ENCODE results near the gene EFL1. TPM values are rescaled to one million over a fixed set of nuclear protein-coding genes. Genes with fewer than 3 reads are reported as not detected.
"Not testable (repeated sequence)": the region's sequence is repeated elsewhere in the genome, so short reads cannot be mapped to it uniquely, and the experiment has no call there.

Gene EFL1
- polyA plus RNA-seq, 1 donor from 2014 or later: 17.4 TPM

DNA sequence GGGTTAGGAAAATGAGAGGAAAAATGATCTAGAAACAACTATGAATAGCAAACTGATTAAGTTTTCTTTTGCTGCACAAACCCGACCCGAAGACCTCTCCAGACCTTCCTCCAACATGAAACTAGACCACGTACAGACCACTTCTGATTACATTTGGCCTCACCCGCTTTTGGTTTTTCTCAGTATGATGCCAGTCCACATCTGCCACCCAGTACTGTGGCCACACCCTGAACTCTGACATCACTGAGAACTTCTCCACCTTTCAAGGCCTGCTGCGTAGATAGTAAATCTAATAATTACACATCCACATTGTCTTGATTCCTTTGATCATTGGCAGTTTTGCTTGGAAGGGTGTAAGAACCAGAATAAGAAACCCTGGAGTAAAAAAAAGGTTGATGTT lies 16.6 kb downstream of the EFL1 start:
- H3K9me3 Mint-ChIP-seq, H3K27ac Mint-ChIP-seq, H3K4me3 Mint-ChIP-seq, H3K36me3 Mint-ChIP-seq, H3K27me3 Mint-ChIP-seq: not testable (repeated sequence)
- peaks cover 6 to 26% (median 7%) of the 10 kb centered on the region in 3 donors for H3K4me1 Mint-ChIP-seq

- Mint-ChIP-seq H3K36me3 (peaks cover 13% of the 10 kb centered on the region), H3K4me3 (peak overlapping the region in 1 of 4 donors; percentile 65), H3K4me1 (peaks cover 6 to 26% (median 7%) of the 10 kb centered on the region in 3 donors), H3K27ac (peak overlapping the region in 1 of 3 donors; percentile 37)
- not testable (repeated sequence) for H3K9me3 Mint-ChIP-seq, H3K27me3 Mint-ChIP-seq
Observed at GRCh38 chr15:82243644-82244043, 18.9 kb downstream of the EFL1 start.

- Mint-ChIP-seq H3K4me1 (peaks cover 6 to 26% (median 6%) of the 10 kb centered on the region in 3 donors), H3K36me3 (peaks cover 15% of the 10 kb centered on the region)
- not testable (repeated sequence) for H3K27ac Mint-ChIP-seq, H3K9me3 Mint-ChIP-seq, H3K27me3 Mint-ChIP-seq, H3K4me3 Mint-ChIP-seq
Observed at GRCh38 chr15:82241836-82242499, 20.6 kb downstream of the EFL1 start.

DNA sequence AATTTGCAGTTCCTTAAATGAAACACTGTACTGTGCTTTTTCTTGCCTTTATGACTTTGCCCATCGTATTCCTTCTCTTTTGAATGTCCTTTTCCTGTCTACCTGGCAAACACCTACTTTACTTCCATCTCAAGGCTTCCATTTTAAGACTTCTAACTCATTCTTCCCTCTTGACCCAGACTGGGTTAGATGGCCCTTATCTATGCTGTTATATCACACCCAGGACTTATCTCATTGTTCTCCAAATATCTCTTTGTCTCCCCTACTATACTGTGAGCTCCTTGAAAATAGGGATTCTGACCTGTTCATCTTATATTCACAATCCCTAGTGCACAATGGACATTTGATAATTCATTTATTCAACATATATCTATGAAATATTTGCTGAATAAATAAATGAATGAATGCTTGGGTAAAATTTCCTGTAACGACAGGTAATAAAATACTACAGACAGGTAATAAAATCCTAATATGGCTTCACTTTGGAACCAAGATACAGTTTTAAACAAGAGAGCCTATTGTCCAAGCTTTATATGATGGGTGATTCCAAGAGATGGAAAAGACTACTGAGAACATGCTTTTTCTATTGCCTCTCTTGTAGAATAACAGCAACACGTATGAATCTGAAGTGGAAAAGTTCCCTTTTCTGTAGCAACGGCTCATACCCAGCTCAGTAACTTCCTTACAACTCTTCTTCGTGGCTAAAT lies 22.7 kb downstream of the EFL1 start:
- Mint-ChIP-seq H3K36me3 (peaks cover 11% of the 10 kb centered on the region), H3K27ac (no peak overlapping the region), H3K4me3 (no peak overlapping the region), H3K9me3 (no peaks in the 10 kb centered on the region), H3K27me3 (no peaks in the 10 kb centered on the region), H3K4me1 (peaks cover 4 to 21% (median 5%) of the 10 kb centered on the region in 3 donors)

- peaks cover 10% of the 10 kb centered on the region for H3K36me3 Mint-ChIP-seq
- H3K9me3 Mint-ChIP-seq, H3K27me3 Mint-ChIP-seq, H3K4me3 Mint-ChIP-seq, H3K27ac Mint-ChIP-seq: not testable (repeated sequence)
- H3K4me1 Mint-ChIP-seq: peaks cover 9 to 19% (median 12%) of the 10 kb centered on the region in 3 donors
Observed at GRCh38 chr15:82237944-82238534, 24.5 kb downstream of the EFL1 start.

DNA sequence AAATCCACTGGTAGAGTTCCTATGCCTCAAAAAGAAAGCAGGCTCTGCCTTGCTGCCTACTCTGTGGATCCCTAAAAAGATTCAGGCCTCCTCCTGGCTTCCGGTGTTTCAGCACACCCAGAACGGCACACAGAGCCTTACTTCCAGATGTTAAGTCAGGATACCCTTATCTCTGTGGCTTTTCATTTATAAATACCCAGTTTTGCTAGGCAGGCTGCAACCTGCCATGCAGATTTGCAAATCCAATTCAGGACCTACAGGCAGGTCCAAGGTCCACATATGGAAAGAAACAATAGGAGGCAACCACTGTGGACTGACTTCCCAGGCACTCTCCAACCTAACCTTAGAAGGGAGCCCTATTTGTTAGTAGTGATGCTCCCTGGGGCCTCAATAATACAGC lies 30.7 kb downstream of the EFL1 start:
- Mint-ChIP-seq H3K4me3 (no peak overlapping the region), H3K27ac (no peak overlapping the region), H3K27me3 (no peaks in the 10 kb centered on the region), H3K9me3 (no peaks in the 10 kb centered on the region), H3K4me1 (peaks cover 11 to 14% (median 14%) of the 10 kb centered on the region in 3 donors), H3K36me3 (peaks cover 12% of the 10 kb centered on the region)

DNA sequence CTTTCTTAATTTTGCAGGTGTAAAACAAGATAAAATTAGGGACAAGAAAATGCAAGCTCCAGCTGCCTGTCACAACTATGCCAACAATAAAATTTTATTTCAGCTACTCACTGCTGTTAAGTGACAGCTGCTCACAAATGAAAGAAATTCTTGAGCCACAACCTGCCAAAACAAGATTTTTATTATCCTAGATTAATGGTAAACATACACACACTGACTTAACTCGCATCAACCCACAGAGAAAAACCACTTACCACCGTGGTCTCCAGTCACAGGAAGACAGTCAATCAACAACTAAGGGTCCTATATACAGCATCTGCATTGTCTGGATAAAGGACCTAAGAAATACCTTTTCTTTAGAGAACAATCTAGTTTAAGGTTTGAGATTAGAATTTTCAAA lies 31.3 kb downstream of the EFL1 start:
- Mint-ChIP-seq H3K27me3 (no peaks in the 10 kb centered on the region), H3K27ac (peak overlapping the region in 1 of 3 donors; percentile 15), H3K4me1 (peaks cover 11 to 18% (median 14%) of the 10 kb centered on the region in 3 donors), H3K36me3 (peaks cover 14% of the 10 kb centered on the region), H3K9me3 (no peaks in the 10 kb centered on the region), H3K4me3 (no peak overlapping the region)

DNA sequence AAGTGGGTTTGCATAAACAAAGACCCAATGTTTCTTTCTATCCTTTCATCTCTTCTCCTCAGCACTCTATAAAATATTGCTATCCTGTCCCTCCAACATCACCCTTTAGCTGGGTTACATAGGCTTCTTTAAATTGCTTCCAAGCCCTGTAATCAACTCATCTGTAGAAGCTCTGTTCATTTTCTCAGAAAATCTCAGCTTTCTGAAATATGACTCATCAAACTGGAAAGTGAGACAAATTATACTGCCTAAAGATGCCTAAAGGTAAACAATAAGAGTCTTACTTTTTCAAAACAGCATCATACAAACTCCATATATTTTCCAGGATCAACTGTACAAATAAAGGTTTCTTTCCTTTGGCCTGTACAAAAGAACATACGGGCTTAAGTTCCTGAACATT lies 33.8 kb downstream of the EFL1 start:
- no peak overlapping the region for H3K27ac Mint-ChIP-seq
- no peaks in the 10 kb centered on the region for H3K9me3 Mint-ChIP-seq
- H3K36me3 Mint-ChIP-seq: peaks cover 15% of the 10 kb centered on the region
- H3K4me1 Mint-ChIP-seq: peaks cover 8 to 13% (median 8%) of the 10 kb centered on the region in 3 donors
- no peak overlapping the region for H3K4me3 Mint-ChIP-seq
- H3K27me3 Mint-ChIP-seq: no peaks in the 10 kb centered on the region

- not testable (repeated sequence) for H3K36me3 Mint-ChIP-seq, H3K27ac Mint-ChIP-seq, H3K4me1 Mint-ChIP-seq, H3K9me3 Mint-ChIP-seq, H3K27me3 Mint-ChIP-seq, H3K4me3 Mint-ChIP-seq
Observed at GRCh38 chr15:82221535-82221934, 41.0 kb downstream of the EFL1 start.

DNA sequence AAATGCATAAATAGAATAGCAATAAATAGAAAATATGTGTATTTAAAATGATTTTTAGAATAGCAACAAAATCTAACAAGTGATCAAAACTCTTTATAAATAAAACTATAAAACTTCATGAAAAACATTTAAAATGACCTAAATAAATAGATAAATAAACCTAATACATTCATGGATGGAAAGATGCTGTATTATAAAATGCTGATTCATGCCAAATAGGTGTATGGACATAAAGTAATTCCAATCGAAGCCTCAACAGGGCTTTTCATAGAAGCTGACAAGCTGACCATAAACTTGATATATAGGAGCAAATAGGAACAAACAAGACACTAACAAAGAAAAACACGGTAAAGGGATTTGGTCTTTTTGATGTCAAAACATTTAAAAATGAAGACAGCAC lies 46.4 kb downstream of the EFL1 start:
- not testable (repeated sequence) for H3K36me3 Mint-ChIP-seq, H3K4me1 Mint-ChIP-seq, H3K27me3 Mint-ChIP-seq, H3K4me3 Mint-ChIP-seq, H3K27ac Mint-ChIP-seq, H3K9me3 Mint-ChIP-seq

DNA sequence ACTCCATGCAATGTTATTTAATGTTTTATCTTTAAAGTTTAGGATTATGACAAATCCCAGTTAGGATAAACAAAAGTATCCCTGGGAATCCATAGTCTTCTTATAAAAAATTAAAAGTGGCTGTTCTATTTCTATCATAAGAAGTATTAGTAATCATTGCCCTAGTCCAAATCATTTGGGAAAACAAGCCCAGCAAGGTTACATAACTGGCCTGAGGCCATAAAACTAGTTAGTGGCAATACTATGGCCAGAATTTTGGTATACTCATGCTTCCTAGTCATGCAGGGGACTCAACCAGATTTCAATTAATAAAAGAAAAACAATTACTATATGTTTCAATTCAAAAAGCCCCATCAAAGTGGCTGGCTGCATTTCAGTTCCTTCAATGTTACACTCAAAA lies 50.3 kb downstream of the EFL1 start:
- H3K27ac Mint-ChIP-seq, H3K4me1 Mint-ChIP-seq, H3K4me3 Mint-ChIP-seq, H3K36me3 Mint-ChIP-seq, H3K27me3 Mint-ChIP-seq, H3K9me3 Mint-ChIP-seq: not testable (repeated sequence)

- H3K36me3 Mint-ChIP-seq, H3K4me1 Mint-ChIP-seq, H3K27ac Mint-ChIP-seq, H3K9me3 Mint-ChIP-seq, H3K27me3 Mint-ChIP-seq, H3K4me3 Mint-ChIP-seq: not testable (repeated sequence)
Observed at GRCh38 chr15:82210066-82210597, 52.4 kb downstream of the EFL1 start.

GRCh38 chr15:82204575-82204974 lies 58.0 kb downstream of the EFL1 start:
- H3K4me3 Mint-ChIP-seq, H3K9me3 Mint-ChIP-seq, H3K27ac Mint-ChIP-seq, H3K4me1 Mint-ChIP-seq, H3K27me3 Mint-ChIP-seq: not testable (repeated sequence)
- peaks cover 15% of the 10 kb centered on the region for H3K36me3 Mint-ChIP-seq

DNA sequence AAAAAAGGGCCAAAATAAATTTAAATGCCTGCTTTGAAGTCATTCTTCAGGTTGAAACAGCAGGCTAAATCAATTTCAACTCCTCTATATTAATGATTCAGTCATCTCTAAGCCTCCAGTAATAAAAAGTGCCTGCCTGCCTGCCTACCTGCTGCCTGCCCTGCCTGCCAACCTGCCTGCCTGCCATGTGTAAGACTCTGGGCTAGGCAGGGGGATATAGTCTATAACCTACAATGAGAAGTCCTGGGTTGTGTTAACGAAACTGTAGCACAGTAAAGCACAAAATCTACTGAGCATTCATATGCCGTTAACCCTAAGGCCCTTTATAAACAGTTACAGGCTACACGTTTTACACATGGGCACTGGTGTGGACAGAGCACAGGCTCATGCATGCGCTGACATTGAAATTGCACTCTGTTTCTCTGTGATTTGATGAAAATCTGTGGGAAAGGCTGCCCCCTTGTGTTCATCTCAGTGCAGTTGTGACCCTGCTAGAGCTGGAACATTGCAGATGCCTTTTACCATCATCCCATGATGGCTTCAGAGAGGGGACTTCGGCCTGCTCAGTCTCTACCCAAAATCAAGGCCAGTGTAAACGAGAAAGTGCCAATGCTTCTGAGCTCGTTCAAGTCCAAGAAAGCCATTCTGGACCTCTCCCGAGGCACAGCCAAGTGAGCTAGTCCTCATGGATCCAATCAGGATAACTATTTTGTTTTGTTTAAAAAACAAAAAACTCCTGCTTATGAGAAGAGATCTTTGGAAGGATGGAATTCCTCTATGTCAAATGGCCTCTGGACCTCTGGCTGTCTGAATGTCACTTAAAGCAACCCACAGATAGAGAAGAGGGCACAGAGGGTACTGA lies 64.6 kb downstream of the EFL1 start:
- no peak overlapping the region for H3K27ac Mint-ChIP-seq
- H3K9me3 Mint-ChIP-seq: no peaks in the 10 kb centered on the region
- H3K36me3 Mint-ChIP-seq: peaks cover 2% of the 10 kb centered on the region
- H3K4me1 Mint-ChIP-seq: peaks cover 7 to 12% (median 11%) of the 10 kb centered on the region in 3 donors
- H3K27me3 Mint-ChIP-seq: no peaks in the 10 kb centered on the region
- H3K4me3 Mint-ChIP-seq: peak overlapping the region in 1 of 4 donors; percentile 9

- no peak overlapping the region for H3K4me3 Mint-ChIP-seq
- no peak overlapping the region for H3K27ac Mint-ChIP-seq
- peaks cover 2% of the 10 kb centered on the region for H3K36me3 Mint-ChIP-seq
- H3K9me3 Mint-ChIP-seq: no peaks in the 10 kb centered on the region
- H3K4me1 Mint-ChIP-seq: peaks cover 7 to 12% (median 11%) of the 10 kb centered on the region in 3 donors
- H3K27me3 Mint-ChIP-seq: no peaks in the 10 kb centered on the region
Observed at GRCh38 chr15:82196353-82196752, 66.2 kb downstream of the EFL1 start.

Measured in IgD-negative memory B cell (primary cell).